Peyer's patch (tissue), 4 donors: ENCODE measurements around the gene KIFC3. TPM values are rescaled to one million over a fixed set of nuclear protein-coding genes. Genes with fewer than 3 reads are reported as not detected.
A peak's percentile ranks its signal among the peaks of the same experiment; 100 is the strongest.

Experiments
- DNase-seq, 3 donors: peaks; one replicate each; pipeline ENCODE4 v3.0.0-alpha.2; 2017 to 2019
- H3K27ac ChIP-seq, 4 donors: fragments of 200-600 bp; sonication (generic); one replicate each; pipeline ENCODE4 v1.5.1; 2016 to 2019
- H3K27me3 ChIP-seq, 2 donors: fragments of 200-600 bp; sonication (generic); one replicate each; pipeline ENCODE4 v1.5.1; 2019
- H3K36me3 ChIP-seq, 3 donors: fragments of 200-600 bp; sonication (generic); one replicate each; pipeline ENCODE4 v1.5.1; 2016 to 2019
- H3K4me1 ChIP-seq, 4 donors: fragments of 200-600 bp; sonication (generic); one replicate each; pipeline ENCODE4 v1.5.1; 2016 to 2019
- H3K4me3 ChIP-seq, 4 donors: fragments of 200-600 bp; sonication (generic); 1 replicate in 3 of 4; 2 replicates in 1 of 4; pipeline ENCODE4 v1.5.1; 2016 to 2019; ENCODE audit warnings: mild to moderate bottlenecking in 1 of 4
- H3K9me3 ChIP-seq, 4 donors: fragments of 200-600 bp; sonication (generic); one replicate each; pipeline ENCODE4 v1.5.1; 2016 to 2019; ENCODE audit warnings: mild to moderate bottlenecking in 1 of 4
- CTCF ChIP-seq, 6 experiments: fragments of 450-650 bp in 4 of 6; fragments of 200-600 bp in 2 of 6; sonication (generic) in 1 of 6; IDR thresholded peaks; one replicate each; pipeline ENCODE4 v1.5.1; 2017 to 2019; ENCODE audit warnings: antibody characterized with exemption in 6 of 6, mild to moderate bottlenecking in 3 of 6, moderate library complexity in 1 of 6
- POLR2A ChIP-seq, 2 donors: fragments of 450-650 bp; IDR thresholded peaks; one replicate each; pipeline ENCODE4 v1.5.1; 2017; ENCODE audit warnings: antibody characterized with exemption in 2 of 2, mild to moderate bottlenecking in 2 of 2, moderate library complexity in 2 of 2
- total RNA-seq, 4 donors: library from RNA; depleted of rRNA; stranded (reverse); fragments of >200 nt; gene quantifications; one replicate each; pipeline ENCODE4 v1.1.0, GENCODE V29; 2016

The KIFC3 gene
- total RNA-seq, 4 donors from 2014 or later: 29.7 to 530 (median 272) TPM

- TF ChIP-seq CTCF (IDR thresholded peaks at IDR 0.05) (no peak), POLR2A (IDR thresholded peaks at IDR 0.05) (no peak)
- H3K27ac ChIP-seq: peak overlapping the region in 2 of 4 donors; percentile 38 to 61
- H3K4me1 ChIP-seq: peaks cover 0 to 9% (median 3%) of the 10 kb centered on the region in 4 donors
- no peaks in the 10 kb centered on the region for H3K9me3 ChIP-seq
- H3K27me3 ChIP-seq: no peaks in the 10 kb centered on the region
- H3K4me3 ChIP-seq: no peak overlapping the region
- no peaks in the 10 kb centered on the region for H3K36me3 ChIP-seq
- DNase-seq: no peak
These were observed 23.8 kb upstream of the KIFC3 start for GRCh38 chr16:57826052-57826451.

GRCh38 chr16:57825298-57826044 is 23.2 kb upstream of the KIFC3 start:
- Histone ChIP-seq H3K27ac (peak overlapping the region in 1 of 4 donors; percentile 38), H3K4me3 (no peak overlapping the region), H3K4me1 (peaks cover 0 to 9% (median 3%) of the 10 kb centered on the region in 4 donors), H3K27me3 (no peaks in the 10 kb centered on the region), H3K9me3 (no peaks in the 10 kb centered on the region), H3K36me3 (no peaks in the 10 kb centered on the region)
- no peak for DNase-seq
- TF ChIP-seq CTCF (IDR thresholded peaks at IDR 0.05) (no peak), POLR2A (IDR thresholded peaks at IDR 0.05) (no peak)

- DNase-seq: no peak
- H3K4me1 ChIP-seq: peaks cover 0 to 9% (median 3%) of the 10 kb centered on the region in 4 donors
- H3K27ac ChIP-seq: no peak overlapping the region
- H3K4me3 ChIP-seq: no peak overlapping the region
- no peaks in the 10 kb centered on the region for H3K27me3 ChIP-seq
- H3K36me3 ChIP-seq: no peaks in the 10 kb centered on the region
- H3K9me3 ChIP-seq: no peaks in the 10 kb centered on the region
- TF ChIP-seq POLR2A (IDR thresholded peaks at IDR 0.05) (no peak), CTCF (IDR thresholded peaks at IDR 0.05) (no peak)
These were observed 22.6 kb upstream of the KIFC3 start for GRCh38 chr16:57824888-57825287.

GRCh38 chr16:57823836-57824235 is 21.5 kb upstream of the KIFC3 start:
- H3K4me1 ChIP-seq: peaks cover 0 to 17% (median 3%) of the 10 kb centered on the region in 4 donors
- TF ChIP-seq POLR2A (IDR thresholded peaks at IDR 0.05) (no peak), CTCF (IDR thresholded peaks at IDR 0.05) (no peak)
- H3K27me3 ChIP-seq: no peaks in the 10 kb centered on the region
- H3K36me3 ChIP-seq: no peaks in the 10 kb centered on the region
- DNase-seq: no peak
- H3K4me3 ChIP-seq: no peak overlapping the region
- no peaks in the 10 kb centered on the region for H3K9me3 ChIP-seq
- no peak overlapping the region for H3K27ac ChIP-seq

- Histone ChIP-seq H3K4me3 (no peak overlapping the region), H3K9me3 (no peaks in the 10 kb centered on the region), H3K4me1 (peaks cover 0 to 20% (median 3%) of the 10 kb centered on the region in 4 donors), H3K27me3 (no peaks in the 10 kb centered on the region), H3K27ac (no peak overlapping the region), H3K36me3 (no peaks in the 10 kb centered on the region)
- DNase-seq: no peak
- no peak for TF ChIP-seq CTCF (IDR thresholded peaks at IDR 0.05)
- TF ChIP-seq POLR2A (IDR thresholded peaks at IDR 0.05): no peak
These were observed 20.6 kb upstream of the KIFC3 start for GRCh38 chr16:57822856-57823255.
